ENCODE measurements around the gene TOE1. TPM values are rescaled to one million over a fixed set of nuclear protein-coding genes. Genes with fewer than 3 reads are reported as not detected.

The TOE1 gene
- total and polyA plus RNA-seq, 9 of the 15 experiments (the other 6 are each of a cell fraction or from before 2014, with no cell fraction given): 32.1 to 85.7 (median 38.0) TPM

DNA sequence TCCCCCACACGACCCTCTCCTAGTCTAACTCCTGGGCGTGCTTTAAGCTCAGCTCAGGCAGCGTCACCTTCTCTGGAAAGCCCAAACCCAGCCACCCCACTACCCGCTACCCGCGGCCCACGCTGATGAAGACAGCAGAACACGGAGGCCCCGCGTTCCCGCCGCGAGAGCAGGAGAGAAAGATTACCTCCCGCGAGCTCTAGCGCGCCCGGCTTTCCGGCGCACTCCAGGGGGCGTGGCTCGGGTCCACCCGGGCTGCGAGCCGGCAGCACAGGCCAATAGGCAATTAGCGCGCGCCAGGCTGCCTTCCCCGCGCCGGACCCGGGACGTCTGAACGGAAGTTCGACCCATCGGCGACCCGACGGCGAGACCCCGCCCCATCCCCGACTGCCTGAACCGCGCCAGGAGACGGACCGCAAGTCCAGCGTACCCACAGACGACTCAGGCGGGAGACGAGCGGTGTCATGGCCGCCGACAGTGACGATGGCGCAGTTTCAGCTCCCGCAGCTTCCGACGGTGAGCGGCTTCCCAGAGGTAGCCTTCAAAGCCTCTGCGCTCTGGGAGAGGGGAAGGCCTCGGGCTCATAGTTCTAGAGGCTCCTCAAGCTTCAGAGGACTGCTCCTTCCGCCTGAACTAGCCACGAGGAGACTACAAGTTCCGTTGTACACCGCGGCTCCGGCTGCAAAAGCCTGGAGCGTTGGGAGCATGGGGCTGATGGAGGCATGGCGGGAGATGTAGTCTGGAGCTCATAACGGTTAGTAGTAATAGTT is at the start of gene TOE1, which contains the start of gene MUTYH (continued):
- TF ChIP-seq USF1 (CRISPR knock-in tag; IDR thresholded peaks at IDR 0.05) (peak; percentile 38; the same call in 1 of the 2 replicates), XRCC3 (IDR thresholded peaks at IDR 0.05) (no peak), LARP7 (IDR thresholded peaks at IDR 0.05) (no peak), FOXJ3 (CRISPR knock-in tag; IDR thresholded peaks at IDR 0.05) (no peak), ZNF212 (CRISPR knock-in tag; IDR thresholded peaks at IDR 0.05) (no peak), ZBTB33 (CRISPR knock-in tag; IDR thresholded peaks at IDR 0.05) (peak; percentile 78), CBFA2T3 (IDR thresholded peaks at IDR 0.05) (no peak), SP1 (CRISPR knock-in tag; IDR thresholded peaks at IDR 0.05) (peak; percentile 96), ZNF316 (IDR thresholded peaks at IDR 0.05) (no peak), TEAD4 (IDR thresholded peaks at IDR 0.05; ENCODE audit: low read length) (no peak), TEAD4 (CRISPR knock-in tag; IDR thresholded peaks at IDR 0.05; ENCODE audit: borderline replicate concordance) (no peak), ZBTB12 (CRISPR knock-in tag; IDR thresholded peaks at IDR 0.05) (peak; percentile 1; the same call in 1 of the 2 replicates)
- TF ChIP-seq, protein P1, sequence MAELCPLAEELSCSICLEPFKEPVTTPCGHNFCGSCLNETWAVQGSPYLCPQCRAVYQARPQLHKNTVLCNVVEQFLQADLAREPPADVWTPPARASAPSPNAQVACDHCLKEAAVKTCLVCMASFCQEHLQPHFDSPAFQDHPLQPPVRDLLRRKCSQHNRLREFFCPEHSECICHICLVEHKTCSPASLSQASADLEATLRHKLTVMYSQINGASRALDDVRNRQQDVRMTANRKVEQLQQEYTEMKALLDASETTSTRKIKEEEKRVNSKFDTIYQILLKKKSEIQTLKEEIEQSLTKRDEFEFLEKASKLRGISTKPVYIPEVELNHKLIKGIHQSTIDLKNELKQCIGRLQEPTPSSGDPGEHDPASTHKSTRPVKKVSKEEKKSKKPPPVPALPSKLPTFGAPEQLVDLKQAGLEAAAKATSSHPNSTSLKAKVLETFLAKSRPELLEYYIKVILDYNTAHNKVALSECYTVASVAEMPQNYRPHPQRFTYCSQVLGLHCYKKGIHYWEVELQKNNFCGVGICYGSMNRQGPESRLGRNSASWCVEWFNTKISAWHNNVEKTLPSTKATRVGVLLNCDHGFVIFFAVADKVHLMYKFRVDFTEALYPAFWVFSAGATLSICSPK (IDR thresholded peaks at IDR 0.05; ENCODE audit: borderline replicate concordance): 0 out of 2 replicates have a peak, but pooled peaks have one; percentile 5

Data from K562 (cell line).